Gastrocnemius medialis (tissue), 4 donors: ENCODE measurements around the gene TENT5C.

Experiments used
- POLR2A ChIP-seq, 2 donors: fragments of 450-650 bp; IDR thresholded peaks; one replicate each; pipeline ENCODE4 v1.6.1; 2017; ENCODE audit warnings: antibody characterized with exemption in 2 of 2, mild to moderate bottlenecking in 2 of 2, moderate library complexity in 2 of 2
- TF ChIP-seq, protein P1 (sequence below), 5 experiments: fragments of 450-650 bp in 3 of 5; fragments of 200-600 bp in 2 of 5; sonication (generic) in 2 of 5; IDR thresholded peaks in 4 of 5; conservative IDR thresholded peaks in 1 of 5; 1 replicate in 4 of 5; 2 replicates in 1 of 5; pipeline ENCODE4 v1.5.1; 2016 to 2019; ENCODE audit warnings: antibody characterized with exemption in 5 of 5, mild to moderate bottlenecking in 3 of 5, moderate library complexity in 3 of 5

DNA sequence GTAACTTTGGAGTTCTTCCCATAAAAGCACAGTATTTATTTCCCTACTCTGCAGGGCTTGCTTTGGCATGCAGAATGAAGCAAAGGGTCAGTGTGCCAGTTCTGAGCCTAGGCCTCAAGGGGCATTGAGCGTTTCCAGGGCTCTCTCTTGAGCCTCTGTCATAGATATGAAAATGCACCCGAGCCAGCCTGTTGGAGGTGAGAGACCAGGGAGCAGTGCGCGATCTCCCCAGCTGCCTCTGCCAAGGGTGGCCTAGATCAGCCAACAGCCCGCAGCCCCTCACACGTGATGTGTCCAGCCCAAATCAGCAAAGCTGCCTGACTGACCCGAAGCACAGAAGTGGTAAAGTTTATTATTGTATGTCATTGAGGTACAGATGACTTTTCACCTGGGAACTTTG lies 63.7 kb downstream of the TENT5C start:
- TF ChIP-seq, protein P1, sequence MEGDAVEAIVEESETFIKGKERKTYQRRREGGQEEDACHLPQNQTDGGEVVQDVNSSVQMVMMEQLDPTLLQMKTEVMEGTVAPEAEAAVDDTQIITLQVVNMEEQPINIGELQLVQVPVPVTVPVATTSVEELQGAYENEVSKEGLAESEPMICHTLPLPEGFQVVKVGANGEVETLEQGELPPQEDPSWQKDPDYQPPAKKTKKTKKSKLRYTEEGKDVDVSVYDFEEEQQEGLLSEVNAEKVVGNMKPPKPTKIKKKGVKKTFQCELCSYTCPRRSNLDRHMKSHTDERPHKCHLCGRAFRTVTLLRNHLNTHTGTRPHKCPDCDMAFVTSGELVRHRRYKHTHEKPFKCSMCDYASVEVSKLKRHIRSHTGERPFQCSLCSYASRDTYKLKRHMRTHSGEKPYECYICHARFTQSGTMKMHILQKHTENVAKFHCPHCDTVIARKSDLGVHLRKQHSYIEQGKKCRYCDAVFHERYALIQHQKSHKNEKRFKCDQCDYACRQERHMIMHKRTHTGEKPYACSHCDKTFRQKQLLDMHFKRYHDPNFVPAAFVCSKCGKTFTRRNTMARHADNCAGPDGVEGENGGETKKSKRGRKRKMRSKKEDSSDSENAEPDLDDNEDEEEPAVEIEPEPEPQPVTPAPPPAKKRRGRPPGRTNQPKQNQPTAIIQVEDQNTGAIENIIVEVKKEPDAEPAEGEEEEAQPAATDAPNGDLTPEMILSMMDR (IDR thresholded peaks at IDR 0.05 in 4 of 5, conservative IDR thresholded peaks at IDR 0.05 in 1 of 5): no peak
- TF ChIP-seq POLR2A (IDR thresholded peaks at IDR 0.05): no peak
